ENCODE results near the gene BHLHE23.

The BHLHE23 gene

GRCh38 chr20:62987114-62987513, 19.6 kb downstream of the BHLHE23 start:
- no peak for DNase-seq

GRCh38 chr20:62986257-62986800, 20.4 kb downstream of the BHLHE23 start:
- no peak for DNase-seq

GRCh38 chr20:62985444-62985778, 21.4 kb downstream of the BHLHE23 start:
- DNase-seq = no peak

DNA sequence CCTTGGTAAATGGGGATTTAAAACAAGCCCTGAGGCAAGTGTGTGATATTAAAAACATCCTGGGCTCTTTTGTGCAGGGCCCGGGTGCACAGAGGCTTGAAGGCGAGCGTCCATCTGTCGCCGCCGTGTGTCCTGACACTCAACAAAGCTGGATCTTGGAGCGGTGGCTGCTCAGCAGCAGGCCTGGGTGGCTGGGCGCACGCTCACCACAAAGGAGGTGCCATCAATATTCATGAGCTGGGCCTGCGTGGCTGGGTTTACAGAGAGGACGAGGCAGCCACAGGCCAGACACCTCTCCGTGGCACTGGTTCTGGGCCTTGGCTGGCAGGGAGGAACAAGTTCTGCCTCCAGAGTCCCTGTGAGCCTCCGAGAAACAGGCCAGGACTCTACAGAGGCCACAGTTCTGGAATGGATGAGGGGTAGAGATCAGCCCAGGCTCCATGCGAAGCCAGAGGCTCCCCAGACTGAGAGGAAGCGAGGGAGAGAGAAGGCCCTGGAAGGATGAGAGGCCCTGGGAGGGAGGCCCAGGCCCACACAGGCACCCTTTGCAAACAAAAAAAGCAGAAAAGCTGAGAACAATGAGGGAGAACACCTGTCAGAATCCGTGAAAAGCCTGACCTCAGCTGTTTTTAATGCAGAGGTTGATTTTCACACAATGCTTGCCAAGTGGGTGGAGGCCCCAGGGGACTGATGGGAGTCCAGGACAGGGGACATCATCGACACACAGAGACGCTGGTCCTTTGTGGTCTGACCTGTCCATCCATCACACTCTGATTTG, 21.9 kb downstream of the BHLHE23 start:
- no peak for DNase-seq

DNA sequence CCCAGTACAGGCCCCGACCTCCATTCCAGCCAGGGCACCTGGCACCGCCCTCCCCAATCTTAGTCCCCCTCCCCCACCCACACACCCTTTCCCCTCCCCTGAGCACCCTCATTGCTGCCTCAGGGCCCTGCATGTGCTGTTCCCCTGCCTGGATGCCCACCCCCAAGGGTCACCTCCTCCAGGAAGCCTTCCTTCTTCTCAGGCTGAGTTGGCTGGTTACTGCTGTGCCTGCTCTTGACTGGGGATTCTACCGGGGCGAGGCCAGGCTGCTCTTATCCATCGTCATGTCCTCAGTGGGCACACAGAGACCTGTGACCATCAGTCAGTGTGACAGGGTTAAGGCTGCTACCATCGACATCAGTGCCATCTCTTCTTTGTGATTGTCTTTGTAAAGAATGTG, 23.6 kb downstream of the BHLHE23 start:
- DNase-seq = no peak

GRCh38 chr20:62982124-62983075, 24.4 kb downstream of the BHLHE23 start:
- peak; percentile 75 for DNase-seq

DNA sequence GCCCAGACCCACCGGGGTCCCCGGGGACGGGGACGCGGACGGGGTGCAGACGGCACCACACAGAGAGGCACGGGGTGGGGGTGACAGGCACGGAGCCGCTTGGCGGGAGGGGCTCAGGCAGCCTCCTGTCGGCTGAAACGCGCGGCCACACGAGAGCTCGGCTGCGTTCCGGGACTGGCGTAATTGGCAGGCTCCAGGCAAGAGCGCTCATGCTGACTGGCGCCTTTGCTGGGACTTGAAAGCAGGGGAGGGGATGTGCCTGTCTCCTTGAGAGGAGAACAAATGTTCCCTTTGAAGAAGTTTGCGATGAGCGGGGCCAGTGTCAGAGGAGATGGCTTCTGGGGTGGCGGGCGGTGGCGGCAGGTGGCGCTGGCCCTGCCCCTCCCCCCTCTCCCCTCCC, 25.8 kb downstream of the BHLHE23 start:
- peak; percentile 79 for DNase-seq

DNA sequence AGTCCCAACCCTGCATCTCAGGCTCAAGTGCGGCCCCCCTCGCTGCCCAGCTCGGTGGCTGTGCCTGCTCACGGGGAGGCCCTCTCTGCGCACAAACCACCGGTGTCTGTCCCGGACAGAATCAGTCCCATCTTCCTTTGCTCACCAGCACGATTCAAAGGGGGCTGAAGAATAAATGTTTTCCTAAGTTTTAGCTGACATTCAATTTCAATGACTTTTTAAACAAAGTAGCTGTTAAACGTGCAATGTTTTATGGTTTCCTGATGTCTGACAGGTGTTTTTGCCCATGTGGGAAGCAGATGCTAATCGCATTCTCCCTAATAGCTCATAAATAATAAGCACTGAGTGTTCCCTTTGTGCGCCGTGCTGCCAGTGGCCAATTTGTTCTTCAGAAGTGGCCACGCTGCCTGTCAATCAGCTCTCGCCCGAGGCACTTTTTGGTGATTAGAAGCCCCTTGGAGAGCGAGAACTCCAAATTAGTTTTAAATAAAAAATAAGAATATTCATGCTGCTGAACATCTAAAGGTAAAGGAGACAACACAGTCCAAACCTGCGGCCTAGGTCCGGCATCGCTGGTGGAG, 26.3 kb downstream of the BHLHE23 start:
- DNase-seq = no peak

DNA sequence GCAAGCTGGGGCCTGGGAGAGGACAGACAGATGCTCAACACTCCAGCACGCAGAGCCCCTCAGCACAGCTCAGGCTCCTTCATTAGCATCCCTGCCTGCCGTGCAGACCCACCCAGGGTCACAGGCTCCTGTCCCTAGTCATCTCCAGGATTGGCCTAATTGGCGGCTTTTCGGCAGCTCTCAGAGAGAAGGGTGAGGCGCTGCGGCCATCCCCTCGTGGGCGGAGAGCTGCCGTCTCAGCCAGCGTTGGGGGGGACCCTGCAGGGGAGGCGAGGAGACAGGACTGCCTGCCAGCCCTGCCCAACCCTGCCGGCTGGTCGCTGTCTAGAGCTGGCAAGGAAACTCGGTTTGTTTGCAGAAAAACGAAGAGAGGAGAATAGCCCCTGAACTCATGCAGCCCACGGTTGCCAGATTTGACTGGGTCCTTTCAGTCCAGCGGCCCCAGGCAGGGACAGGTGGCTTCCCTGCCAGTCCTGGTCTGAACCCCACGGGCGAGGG, 26.8 kb downstream of the BHLHE23 start:
- no peak for DNase-seq

DNA sequence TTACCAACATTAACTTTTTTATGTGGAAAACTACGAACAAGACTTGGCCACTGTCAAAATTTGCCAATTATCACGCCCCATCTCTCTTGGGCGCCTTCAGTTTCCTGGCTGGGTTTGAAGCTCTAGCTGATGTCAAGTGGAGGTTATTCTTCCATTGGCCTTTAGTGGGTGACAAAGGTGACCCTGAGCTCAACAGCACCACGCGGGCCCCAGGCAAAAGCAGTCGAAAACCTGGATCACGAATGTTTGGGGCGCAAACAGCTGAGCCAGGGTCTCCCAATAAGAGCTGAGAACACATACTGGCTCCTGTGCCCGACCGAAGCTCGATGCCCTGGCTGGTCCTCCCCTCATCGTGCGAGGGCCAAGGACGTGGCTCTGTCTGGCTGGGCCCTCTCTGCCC, 27.5 kb downstream of the BHLHE23 start:
- peak; percentile 28 for DNase-seq

- peak; percentile 34 for DNase-seq
Measured at GRCh38 chr20:62978561-62978943, 28.2 kb downstream of the BHLHE23 start.

DNA sequence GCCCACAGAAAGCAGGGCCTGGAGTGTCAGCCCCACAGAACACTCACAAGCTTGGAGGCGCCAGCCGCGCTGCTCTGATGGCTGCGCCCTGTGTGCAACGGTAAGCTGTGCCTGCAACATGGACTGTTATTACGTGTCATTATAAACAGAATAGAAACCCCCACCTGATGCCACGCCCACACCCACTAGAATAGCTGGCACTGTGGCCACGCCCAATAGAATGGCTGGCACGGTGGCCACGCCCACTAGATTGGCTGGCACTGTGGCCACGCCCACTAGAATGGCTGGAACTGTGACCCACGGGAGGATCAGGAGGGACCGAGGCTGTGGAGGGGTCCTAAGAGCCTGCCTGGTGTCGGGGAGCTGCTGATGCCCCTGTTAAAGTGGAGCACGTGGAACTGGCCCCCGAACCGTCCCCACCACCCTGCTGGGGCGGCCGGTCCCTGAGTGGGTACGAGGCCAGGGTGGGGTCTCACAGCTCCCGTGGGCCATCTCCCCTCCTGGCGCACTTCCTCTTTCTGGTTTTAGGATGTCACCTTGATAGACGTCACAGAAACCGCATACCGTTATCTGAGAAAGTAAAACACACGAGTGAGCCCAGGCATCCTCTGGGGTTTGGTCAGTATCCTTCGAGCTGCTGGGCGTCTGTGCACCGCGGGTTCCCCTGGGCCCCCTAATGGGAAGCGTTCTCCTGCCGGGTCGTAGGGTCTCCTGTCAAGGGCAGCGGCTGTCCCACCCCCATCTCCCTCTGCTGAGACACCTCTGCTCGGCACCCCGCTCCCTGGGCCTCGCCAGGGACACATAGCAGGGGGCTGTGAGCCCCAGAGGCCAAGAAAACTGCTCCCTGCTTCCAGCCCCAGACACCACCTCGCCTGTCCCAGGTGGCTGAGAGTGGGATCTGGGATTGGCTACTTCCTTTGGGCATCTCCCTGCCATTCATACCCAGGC, 28.9 kb downstream of the BHLHE23 start:
- DNase-seq = peak; percentile 83

GRCh38 chr20:62976886-62977285, 29.9 kb downstream of the BHLHE23 start:
- no peak for DNase-seq

GRCh38 chr20:62975812-62976508, 30.8 kb downstream of the BHLHE23 start:
- no peak for DNase-seq

- DNase-seq = no peak
Measured at GRCh38 chr20:62975251-62975760, 31.5 kb downstream of the BHLHE23 start.

DNA sequence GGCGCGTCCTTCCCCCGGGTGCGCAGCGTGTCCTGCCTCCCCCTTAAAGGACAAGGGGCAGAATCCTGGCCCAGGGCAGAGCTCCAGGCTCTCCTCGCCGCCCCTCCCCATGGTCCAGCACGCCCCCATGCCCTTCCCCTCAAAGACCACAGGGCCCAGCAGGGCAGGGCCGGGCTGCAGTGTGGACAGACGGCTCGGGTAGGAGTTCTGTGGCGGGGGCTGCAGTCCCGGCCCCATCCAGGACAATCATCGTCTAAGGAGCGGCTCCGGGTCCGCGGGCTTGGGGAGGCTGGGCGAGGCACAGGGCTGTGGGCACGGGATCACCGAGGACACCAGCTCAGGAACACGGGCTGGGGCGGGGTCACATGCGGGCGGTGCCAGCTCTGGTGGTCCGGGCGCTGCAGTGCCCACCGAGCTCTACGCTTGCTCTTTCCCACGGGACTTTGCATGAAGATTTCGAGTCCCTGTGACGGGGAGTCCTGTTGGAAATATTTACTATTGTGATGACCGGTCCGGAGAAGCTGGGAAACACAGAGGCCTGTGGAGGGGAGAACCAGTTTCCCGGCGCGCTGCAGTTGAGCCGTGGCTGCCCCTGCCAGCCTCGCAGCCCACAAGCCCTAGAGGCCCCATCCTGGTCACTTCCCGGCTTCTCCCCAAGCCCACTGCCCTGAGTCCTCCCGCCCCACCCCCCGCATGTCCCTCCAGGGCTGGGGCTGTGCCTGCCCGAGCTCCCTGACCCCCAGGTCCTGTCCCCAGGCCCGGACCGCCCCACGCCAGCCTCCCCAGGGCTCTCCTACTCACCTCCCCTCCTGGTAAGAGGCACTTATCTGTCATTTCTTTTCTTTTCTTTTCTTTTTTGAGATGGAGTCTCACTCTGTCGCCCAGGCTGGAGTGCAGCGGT, 33.7 kb downstream of the BHLHE23 start:
- DNase-seq = no peak

GRCh38 chr20:62971950-62972844, 34.6 kb downstream of the BHLHE23 start:
- DNase-seq = peak; percentile 94

DNA sequence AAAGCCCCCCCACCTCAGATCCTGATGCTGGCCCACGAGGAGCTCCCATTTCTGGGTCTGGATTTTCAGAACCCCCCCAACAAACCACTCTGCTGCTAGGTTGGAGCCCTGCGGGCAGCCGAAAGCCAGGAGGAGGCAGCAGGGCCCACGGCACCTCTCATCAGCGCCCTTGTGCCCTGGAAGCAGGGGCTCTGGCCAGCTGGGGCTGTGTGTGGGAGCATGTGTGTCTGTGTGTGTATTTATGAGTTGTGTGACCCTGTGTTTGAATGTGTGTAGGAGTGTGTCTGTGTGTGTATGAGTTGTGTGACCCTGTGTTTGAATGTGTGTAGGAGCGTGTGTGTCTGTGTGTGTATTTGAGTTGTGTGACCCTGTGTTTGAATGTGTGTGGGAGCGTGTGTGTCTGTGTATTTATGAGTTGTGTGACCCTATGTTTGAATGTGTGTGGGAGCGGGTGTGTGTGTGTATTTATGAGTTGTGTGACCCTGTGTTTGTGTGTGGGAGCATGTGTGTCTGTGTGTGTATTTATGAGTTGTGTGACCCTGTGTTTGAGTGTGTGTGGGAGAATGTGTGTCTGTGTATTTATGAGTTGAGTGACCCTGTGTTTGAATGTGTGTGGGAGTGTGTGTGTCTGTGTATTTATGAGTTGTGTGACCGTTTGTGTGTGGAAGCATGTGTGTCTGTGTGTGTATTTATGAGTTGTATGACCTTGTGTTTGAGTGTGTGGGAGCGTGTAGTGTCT, 35.4 kb downstream of the BHLHE23 start:
- DNase-seq = no peak

Measured in hematopoietic multipotent progenitor cell treated with erythropoietin and hydrocortisone succinate and interleukin-3 and kit ligand, for 4 days (in vitro differentiated cells).